ENCODE data around the gene ZNRF3.
"Not testable (repeated sequence)": the region's sequence is repeated elsewhere in the genome, so short reads cannot be mapped to it uniquely, and the experiment has no call there.

The ZNRF3 gene

DNA sequence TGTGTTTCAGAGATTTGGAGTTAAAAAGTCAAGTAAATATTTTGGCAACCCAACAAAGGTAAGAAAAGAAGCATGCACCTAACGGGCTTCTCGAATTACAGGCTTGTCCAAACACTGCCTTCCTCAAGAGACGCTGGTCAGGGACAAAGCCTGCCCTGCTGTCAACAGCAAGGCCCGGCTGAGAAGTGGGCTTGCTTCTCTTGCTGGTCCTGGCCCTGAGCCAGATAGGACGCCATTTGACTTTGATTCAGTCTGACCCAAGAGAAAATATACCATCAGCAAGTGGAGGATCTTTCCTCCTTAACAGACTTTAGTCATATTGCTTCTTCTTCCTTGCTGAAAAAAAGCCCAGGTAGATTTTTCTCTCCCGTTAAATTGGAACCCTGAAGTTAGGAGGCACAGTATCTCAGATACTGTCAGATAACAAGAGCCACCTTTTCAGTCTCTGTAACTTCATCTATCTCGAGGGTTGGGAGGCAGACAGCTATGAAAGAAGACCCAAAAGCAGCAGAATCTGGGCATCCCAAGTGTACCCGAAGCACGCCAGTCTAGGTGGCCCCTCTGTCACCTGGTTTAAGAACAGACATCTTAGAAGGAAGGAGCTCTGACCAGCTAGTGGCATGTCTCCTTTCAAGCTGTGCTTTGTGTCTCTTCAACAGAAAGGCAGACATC is 120.7 kb downstream of the ZNRF3 start:
- DNase-seq (ENCODE audit: low read depth in 4 of 4, low spot score in 1 of 4): no peak

DNA sequence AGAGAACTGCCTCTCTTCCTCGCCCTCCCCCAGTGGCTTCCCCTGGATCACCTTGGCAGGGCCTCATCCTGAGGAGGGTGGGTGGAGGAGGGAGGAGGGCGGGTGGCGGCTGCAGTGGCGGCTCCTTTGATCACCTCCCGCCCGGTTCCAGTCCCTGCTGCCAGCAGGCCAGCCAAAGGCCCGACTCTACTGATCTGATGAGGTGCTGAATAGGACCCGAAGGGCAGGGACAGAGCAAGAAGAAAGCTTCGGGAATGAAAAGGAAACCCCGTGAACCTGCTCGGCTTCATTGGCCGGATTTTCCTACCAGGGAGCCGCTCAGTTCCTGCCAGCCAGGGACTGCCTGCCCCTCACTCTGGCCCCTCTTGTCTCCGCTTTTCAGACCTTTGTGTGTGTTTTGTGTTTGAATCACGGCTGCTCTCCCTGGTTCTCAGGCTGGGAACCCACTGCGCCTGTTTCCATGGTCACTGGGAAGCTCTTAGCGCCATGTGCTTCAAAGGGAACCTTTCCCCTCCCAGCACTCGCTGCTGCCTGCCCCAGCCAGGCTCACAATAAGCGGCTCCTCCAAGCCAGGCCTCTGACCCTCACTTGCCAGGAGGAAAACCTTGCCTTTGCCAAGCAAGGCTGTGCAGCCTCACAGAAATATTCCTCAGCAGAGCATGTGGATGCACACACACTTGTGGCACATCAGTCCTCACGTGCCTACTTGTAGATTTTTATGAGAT is 121.4 kb downstream of the ZNRF3 start:
- DNase-seq (ENCODE audit: low read depth in 4 of 4, low spot score in 1 of 4): no peak

DNA sequence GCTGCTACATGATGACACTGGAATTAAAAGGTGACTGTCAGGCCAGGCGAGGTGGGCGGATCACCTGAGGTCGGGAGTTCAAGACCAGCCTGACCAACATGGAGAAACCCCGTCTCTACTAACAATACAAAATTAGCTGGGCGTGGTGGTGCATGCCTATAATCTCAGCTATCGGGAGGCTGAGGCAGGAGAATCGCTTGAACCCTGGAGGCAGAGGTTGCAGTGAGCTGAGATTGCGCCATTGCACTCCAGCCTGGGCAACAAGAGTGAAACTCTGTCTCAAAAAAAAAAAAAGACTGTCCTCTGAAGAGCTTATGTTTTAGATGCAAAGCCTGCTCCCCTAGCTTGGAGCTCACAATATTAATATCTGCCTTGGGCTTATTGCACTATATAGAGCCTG is 122.4 kb downstream of the ZNRF3 start:
- DNase-seq (ENCODE audit: low read depth in 4 of 4, low spot score in 1 of 4): not testable (repeated sequence)

DNA sequence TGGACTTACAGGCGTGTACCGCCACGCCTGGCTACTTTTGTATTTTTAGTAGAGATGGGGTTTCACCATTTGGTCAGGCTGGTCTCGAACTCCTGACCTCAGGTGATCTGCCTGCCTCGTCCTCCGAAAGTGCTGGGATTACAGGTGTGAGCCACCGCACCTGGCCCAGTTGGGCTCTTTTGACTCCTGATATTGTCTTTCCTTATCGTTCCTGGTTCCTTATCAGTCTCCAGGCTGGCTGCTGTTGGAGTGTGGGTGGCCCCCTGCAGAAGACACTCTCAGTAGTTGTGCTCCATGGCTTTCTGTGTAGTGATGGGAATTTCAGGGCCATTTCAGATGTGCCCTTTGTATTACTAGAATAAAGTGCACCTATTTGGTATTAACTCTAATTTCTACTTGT is 123.0 kb downstream of the ZNRF3 start:
- DNase-seq (ENCODE audit: low read depth in 4 of 4, low spot score in 1 of 4): no peak

DNA sequence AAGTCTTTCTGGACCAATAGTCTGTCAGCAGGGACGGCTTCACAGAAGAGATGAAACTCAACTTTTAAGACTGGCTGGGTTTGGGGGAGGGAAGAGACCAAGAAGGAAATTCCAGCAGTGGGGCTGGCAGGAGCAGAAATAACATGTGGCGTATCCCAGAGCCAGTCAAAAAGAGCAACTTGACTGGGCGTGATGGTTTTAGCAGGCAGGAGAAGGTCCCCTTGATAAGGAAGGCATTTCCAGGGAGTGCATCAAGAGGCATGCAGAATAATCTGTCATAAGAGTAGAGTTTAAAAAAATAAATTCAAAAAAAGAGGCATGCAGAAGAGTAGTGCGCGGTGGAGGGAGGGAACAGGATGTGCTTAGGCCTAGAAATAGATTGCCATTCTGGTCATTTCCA is 125.8 kb downstream of the ZNRF3 start:
- no peak for DNase-seq (ENCODE audit: low read depth in 4 of 4, low spot score in 1 of 4)

DNA sequence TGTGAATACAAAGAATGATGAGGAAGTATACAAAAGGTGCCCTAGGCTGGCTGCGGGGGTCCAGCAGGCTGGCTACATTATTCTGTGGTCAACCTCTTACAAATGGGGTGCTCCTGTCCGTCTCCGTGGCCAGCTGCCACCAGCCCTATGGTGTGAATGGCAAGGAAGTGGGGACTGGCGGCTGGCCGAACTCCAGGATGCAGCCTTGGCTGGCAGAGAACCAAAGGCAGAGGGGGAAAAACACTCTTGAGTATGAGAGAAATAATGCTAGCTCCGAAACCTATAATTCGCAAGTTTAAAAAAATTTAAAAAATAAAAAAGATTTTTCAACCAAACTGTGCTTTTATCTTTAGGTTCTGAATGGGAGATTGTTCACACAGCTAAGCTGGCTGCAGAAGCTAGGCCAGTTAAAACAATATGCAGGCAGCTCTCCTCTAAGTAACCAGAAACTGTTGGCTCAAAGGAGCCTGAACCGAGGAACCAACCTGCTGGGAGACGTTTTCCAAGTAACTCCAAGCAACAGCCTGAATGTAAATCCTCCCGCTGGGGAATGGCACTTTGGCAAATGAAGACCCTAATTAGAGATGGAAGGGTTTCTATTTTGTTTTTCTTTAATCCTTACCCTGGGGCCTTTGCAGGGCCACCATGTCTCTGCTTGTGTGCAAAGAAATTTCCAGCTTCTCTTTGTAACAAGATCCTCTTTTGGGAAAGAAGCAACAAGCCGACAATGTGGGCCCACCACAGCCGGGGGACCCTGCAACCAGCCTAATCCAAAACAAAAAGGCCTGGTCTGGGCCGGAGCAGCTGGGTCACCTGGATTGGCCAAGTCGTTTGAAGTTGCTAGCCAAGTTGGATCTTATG is 128.1 kb downstream of the ZNRF3 start:
- DNase-seq (ENCODE audit: low read depth in 4 of 4, low spot score in 1 of 4): no peak

DNA sequence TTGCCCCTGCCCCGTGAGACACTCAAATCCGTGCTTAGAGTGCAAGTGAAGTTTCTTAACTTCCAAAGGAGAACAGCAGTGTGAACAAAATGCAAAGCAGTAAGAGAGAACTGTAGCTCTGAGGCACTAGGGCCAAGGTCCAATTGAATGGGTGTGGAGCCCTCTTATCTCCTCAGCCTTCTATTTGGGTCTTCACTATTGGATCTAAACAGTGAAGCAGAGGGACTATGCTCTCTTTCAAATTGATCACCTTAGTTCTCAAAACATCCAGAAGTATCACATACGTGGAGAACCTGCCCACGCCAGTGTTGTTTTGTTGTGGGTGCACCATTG is 128.7 kb downstream of the ZNRF3 start:
- DNase-seq (ENCODE audit: low read depth in 4 of 4, low spot score in 1 of 4): no peak

DNA sequence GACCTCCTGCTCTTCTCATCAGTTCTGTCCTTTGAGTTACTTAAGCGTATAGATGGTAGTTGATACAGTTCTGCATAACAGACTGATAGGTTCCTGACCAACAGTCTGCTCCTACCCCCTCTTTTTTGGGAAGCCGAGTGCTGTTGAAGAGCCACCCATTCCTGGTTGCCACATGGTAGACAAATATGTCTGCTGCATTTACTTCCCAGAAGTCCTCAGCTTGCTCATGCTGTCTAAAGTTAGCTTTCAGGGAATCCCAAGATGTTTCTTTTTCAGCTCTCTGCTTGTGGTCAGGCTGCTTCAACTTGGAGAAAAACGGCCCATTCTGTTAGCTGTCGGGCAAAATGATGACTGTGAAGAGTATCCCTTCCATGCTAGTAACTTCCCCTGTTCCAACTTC is 129.6 kb downstream of the ZNRF3 start:
- no peak for DNase-seq (ENCODE audit: low read depth in 4 of 4, low spot score in 1 of 4)

DNA sequence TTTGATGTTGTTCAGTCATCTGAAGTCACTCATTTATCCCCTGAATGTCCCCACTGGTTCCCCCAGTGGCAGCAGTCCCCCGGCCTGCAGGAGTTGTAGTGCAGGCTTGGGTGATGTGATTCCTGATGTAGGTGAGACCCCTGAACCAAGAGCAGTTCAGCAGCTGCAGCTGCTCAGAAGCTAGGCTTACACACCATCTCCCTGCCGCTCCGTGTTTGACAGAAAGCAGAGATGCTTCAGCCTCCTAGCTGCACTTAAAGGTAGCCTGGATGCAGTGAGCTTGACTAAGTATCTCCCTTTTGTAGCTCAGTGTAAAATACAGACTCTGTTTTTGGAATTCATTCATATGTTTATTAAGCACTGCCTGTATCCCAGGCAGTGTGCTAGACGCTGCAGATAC is 130.9 kb downstream of the ZNRF3 start:
- DNase-seq (ENCODE audit: low read depth in 4 of 4, low spot score in 1 of 4): no peak

DNA sequence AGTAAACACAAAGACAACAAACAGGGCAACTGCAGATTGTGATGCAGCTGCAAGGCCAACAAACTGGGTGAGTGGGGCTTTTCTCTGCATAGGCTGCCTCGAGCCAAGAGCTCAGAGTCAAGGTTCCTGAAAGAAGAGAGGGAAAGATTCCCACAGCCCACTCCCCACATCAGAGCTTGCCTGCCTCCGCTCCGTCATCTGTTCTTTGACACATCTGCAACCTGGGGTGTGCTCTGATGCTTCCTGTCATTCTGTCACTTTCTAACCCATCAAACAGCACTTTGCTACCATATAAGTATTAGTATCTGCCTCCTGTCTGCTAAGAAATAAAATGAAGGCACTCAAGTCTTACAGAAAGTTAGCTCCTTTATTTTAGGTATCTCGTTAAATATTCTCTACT is 131.4 kb downstream of the ZNRF3 start:
- DNase-seq (ENCODE audit: low read depth in 4 of 4, low spot score in 1 of 4): no peak

DNA sequence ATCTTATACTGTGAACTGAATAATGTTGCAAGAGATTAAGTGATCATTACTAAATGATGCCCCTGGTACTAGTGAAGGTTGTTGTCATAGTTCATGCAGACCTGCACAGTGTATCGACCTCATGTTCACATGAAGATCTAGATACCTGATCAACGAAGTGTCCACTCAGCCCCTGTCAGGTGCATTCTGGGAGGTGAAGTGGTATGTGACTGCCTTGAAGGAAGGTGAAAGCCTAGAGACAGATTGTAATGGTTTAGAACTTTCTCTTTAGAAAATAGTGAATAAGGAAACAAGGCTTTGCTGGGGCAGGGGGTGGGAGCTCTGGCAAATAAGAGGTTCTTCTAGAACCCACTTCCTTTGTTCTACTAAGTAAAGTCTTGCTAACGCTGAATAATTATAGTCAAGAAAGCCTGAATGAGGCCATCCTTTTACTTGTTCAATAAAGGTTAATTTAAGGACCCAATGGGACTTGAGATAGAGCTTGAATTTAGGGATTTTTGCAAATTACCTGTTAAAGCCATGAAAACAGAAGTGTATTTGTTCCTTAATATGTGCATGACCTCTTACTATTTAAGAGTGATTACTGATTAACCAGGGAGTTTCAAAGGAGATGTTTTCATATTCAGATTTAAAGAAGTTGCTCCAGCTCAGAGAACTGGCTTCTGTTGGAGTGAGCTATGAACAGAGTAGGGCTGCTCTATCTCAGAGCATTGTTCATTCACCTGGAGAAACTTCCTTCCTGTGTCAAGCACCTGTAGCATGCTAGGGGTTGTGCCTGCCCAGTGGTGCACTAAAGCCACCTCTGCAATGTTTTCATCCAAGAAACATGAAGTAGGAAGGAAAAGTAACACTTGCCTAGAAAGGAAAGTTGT is 132.9 kb downstream of the ZNRF3 start:
- no peak for DNase-seq (ENCODE audit: low read depth in 4 of 4, low spot score in 1 of 4)

DNA sequence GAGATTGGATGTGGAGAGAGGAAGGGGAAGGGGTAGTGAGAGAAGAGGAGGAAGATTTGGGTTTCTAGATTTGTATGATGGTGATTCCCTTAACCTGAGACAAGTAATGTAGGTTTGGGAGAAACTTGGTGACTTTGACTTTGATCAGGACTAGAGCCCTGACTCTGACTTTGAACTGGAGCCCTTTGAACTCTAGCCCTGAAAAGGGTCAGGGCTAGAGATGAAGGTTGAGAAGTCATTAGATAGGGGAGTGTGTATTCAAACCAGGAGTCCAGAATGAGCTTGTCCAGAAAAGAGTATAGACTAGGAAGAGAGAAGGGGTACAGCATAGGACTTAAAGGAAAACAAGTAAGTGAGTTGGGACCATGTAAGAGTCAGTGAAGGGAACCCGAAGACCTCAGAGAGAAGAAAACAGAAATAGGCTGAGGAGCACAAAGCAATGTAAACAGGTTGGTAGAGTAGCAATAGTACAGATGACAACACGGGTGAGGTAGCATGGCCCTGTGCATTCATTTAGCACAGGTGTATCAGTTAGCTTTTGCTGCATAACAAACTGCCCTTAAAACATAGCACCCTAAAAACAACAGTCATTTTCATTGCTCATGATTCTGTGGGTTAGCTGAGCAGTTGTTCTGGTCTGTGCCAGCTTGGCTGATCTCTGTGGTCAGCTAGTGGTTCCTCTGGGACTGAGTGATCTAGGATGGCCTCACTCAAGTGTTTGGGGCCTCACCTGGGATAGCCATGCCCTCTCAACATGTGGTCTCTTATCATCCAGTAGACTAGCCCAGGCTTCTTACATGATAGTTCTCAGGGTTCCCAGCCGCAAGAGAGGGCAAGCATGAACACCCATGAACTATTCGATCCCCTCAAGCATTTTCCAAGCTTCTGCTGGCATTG is 135.2 kb downstream of the ZNRF3 start:
- no peak for DNase-seq (ENCODE audit: low read depth in 4 of 4, low spot score in 1 of 4)

DNA sequence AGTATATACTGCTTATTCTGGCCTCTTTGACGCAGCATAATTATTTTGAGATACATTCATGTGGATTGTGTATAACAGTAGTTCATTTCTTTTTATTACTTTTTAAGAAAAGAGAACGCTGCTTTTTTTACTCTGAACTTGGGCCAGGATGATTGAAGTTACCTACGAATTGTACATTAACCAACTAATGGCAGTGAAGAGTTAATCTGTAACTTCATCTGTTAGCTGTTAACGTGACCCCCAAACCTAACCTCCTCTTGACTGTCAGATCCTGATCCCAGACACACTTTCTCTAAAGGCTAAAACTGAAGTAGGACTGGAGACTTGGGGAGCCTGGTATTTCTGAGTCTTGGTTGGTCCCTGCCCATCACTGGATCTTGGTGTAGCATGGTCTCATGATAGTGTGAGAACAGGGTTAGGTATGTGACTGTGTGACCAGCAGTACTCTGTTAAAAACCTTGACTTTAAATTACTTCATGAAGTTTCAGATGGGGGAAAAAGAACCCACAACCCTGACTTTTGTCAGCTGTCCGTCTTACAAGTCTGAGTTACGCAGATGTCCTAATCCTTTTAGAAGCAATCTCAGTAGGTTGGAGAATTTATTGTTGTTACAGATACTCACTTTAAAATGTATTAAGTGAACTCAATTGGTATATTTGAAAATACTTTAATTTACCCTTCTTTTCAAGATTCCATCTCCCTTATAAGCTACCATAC is 138.9 kb downstream of the ZNRF3 start:
- DNase-seq (ENCODE audit: low read depth in 4 of 4, low spot score in 1 of 4): no peak

DNA sequence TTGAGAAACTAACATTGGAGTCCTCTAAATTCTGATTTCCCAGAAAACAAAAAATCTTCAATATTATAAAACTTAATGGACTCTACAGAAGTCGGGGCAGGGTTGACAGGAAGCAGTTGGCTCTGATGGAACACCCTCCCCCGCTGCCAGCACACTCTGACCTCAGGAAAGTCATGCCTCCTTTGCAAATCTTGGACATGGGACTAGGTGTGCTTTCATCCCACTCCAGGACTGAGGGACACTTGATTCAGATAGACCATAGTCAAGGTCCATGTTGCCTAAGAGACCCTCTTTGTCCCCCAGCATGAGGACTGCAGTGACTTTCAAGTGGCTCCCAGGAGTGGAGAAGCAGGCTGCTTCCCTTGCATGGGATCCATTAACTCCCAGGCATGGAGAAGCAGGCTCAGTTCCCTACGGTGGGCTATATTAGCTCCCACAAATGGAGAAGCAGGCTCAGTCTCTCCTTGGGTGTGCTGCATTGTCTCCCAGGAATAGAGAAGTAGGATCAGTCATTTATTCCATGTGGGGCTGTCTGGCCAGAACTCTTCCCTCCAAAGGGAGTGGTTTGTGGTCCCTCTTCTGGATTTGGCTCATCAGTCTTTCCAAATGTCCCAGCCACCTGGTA is 139.9 kb downstream of the ZNRF3 start:
- DNase-seq (ENCODE audit: low read depth in 4 of 4, low spot score in 1 of 4): no peak

DNA sequence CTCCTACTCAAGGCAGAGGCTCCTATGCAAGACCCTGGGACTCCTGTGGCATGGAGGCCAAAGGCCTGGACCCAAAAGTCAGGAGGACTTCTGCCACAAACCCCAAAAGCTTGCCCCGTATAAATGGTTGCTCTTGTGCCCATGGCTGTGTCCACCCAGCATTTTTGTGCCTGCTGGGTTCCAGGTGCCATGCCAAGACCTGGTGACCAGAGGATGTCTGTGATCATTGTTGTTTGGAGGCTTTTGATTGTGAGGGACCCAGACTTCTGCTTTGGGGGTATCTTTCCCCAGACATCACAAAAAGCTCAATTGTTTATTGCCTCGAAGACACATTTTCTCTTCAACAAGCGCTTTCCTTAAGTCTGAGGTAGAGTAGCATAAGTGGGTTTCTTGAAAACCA is 143.2 kb downstream of the ZNRF3 start:
- no peak for DNase-seq (ENCODE audit: low read depth in 4 of 4, low spot score in 1 of 4)

DNA sequence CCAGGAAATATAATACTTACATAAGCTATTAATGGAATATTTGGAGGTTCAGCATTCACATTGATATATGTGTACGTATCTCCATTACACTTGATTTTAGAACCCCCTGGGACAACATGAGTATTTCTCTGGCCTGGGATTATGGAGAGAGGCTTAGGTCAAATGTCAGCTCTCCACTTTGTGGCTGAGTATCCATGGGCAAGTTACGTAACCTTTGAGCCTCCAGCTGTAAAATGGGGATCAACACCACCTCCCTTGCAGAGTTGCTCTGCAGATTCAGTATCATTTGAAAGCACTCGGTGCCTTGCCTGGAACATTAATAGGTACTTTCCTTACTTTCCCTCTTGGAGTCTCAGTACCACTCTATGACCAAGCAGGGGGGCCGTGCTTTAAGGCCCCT is 145.1 kb downstream of the ZNRF3 start:
- no peak for DNase-seq (ENCODE audit: low read depth in 4 of 4, low spot score in 1 of 4)

DNA sequence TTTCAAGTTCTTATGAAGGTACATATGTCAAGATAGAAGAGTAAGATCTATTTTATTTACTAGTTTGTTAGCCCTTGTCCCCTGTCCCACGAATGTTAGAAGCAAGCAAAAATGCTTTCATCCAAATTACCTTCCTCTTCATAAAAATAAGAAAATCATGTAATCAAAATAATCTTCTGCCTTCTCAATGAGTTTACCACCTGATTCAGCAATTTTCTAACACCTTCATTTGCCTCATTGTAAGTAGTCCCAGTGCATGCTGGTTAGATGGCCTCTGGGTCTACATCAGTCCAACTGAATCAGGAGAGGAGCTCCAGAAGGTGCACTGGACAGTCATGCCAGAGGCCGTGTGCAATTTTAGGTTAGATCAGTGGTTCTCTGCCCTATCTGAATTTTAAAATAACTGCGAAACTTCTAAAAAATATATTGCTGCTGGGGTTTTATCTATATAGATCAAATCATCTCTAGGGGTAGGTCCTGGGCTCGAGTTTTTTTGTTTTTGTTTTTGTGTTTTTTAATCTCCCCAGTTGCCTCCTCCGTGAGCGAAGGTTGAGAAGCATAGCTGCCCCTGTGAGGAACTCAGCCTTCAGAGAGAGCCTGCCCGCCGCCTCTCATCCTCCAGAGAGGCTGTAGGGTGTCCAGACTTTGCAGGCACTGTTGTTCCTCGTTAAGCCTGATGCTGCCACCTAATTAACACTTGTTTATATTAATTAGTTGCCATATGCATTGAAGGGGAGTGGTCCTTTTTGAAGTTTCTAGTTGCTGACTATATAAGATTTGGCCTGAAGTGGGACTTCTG is 146.0 kb downstream of the ZNRF3 start:
- no peak for DNase-seq (ENCODE audit: low read depth in 4 of 4, low spot score in 1 of 4)

DNA sequence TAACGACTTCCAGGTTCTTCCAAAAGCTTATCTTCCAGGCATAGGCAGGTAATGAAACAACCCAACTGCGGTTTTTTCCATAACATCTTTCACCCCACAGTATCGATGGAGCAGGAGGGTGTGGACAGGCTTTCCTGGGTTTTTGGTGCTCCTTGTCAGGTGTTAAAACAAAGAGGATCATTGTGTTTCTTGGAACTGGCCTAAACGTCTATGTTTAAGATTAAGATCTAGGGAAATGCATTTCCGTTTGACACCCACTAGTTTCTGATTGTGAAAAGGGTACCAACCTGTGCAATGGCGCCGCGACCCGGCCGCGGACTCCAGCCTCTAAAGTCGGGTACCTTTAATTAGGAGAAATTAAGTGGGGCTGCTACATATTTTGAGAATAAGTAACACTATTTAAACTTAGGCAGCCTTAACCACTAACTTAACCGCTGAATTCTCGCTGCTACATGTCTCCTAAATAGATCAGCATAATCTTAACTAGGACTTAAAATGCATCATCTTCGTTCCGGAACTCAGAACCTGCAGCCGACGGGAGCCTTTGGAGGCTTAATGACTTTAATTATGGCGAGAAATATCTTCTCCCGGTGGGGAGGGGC is 146.7 kb downstream of the ZNRF3 start:
- no peak for DNase-seq (ENCODE audit: low read depth in 4 of 4, low spot score in 1 of 4)

All from stimulated activated CD4-positive, alpha-beta T cell treated with anti-CD3 and anti-CD28 coated beads, Interleukin-1b, Interleukin-23, amount 100 ng/mL, for 24 hours (primary cell).